ENCODE measurements around the gene TNRC6C.

DNA sequence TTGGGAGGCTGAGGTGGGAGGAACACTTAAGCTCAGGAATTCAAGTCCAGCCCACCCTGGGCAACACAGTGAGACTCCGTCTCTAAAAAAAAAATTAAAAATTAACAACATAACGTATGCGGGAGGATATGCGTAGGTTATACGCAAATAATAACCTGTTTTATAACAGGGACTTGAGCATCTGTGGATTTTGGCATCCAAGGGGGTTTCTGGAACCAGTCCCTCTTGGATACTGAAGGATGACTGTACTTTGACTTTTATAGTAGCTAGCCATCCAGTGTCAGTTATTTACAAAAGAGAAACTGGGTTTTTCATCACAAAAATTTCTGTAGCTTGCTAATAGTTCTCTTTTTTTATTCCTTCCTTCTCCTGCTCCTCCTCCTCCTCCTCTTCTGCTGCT is 64.5 kb downstream of the TNRC6C start:
- TF ChIP-seq, protein P1, sequence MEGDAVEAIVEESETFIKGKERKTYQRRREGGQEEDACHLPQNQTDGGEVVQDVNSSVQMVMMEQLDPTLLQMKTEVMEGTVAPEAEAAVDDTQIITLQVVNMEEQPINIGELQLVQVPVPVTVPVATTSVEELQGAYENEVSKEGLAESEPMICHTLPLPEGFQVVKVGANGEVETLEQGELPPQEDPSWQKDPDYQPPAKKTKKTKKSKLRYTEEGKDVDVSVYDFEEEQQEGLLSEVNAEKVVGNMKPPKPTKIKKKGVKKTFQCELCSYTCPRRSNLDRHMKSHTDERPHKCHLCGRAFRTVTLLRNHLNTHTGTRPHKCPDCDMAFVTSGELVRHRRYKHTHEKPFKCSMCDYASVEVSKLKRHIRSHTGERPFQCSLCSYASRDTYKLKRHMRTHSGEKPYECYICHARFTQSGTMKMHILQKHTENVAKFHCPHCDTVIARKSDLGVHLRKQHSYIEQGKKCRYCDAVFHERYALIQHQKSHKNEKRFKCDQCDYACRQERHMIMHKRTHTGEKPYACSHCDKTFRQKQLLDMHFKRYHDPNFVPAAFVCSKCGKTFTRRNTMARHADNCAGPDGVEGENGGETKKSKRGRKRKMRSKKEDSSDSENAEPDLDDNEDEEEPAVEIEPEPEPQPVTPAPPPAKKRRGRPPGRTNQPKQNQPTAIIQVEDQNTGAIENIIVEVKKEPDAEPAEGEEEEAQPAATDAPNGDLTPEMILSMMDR (optimal IDR thresholded peaks at IDR 0.05 in 1 of 3, IDR thresholded peaks at IDR 0.05 in 1 of 3, conservative IDR thresholded peaks at IDR 0.05 in 1 of 3; ENCODE audit: extremely low read depth in 1 of 3, insufficient read depth in 2 of 3, low read length in 3 of 3): no peak
- no peak for TF ChIP-seq EZH2 (IDR thresholded peaks at IDR 0.05; ENCODE audit: low read length)

Measured in keratinocyte (primary cell).